Astrocyte (in vitro differentiated cells and primary cell): ENCODE measurements around the gene ZBTB17. TPM values are rescaled to one million over a fixed set of nuclear protein-coding genes. Genes with fewer than 3 reads are reported as not detected.

Source experiments
- DNase-seq: peaks from one replicate; pipeline ENCODE4 v3.0.0-alpha.2; 2010; ENCODE audit warnings: low read depth
- FAIRE-seq: peaks from 2 replicates; lab custom pipeline; 2011; peaks lifted over from hg19 to GRCh38; lab: Jason Lieb, UNC
- H2AFZ ChIP-seq: 2 replicates; pipeline ENCODE4 v1.6.0; 2012; ENCODE audit warnings: low read depth, low read length, inconsistent platforms
- H3K27ac ChIP-seq: 2 replicates; pipeline ENCODE4 v1.5.1; 2011; ENCODE audit warnings: low read depth, low read length, inconsistent platforms
- H3K27me3 ChIP-seq: 2 replicates; pipeline ENCODE4 v1.6.0; 2011; ENCODE audit warnings: low read length, inconsistent platforms; ENCODE audit not compliant: insufficient read depth
- H3K36me3 ChIP-seq: 2 replicates; pipeline ENCODE4 v1.5.1; 2011; ENCODE audit warnings: low read length, inconsistent platforms; ENCODE audit not compliant: insufficient read depth
- H3K4me1 ChIP-seq: 2 replicates; pipeline ENCODE4 v1.5.1; 2011; ENCODE audit warnings: low read length, inconsistent platforms; ENCODE audit not compliant: insufficient read depth
- H3K4me2 ChIP-seq: 2 replicates; pipeline ENCODE4 v1.6.0; 2012; ENCODE audit warnings: low read length, inconsistent platforms
- H3K4me3 ChIP-seq: 2 replicates; pipeline ENCODE4 v1.5.1; 2011; ENCODE audit warnings: low read depth, mild to moderate bottlenecking, low read length, inconsistent platforms; ENCODE audit not compliant: insufficient read depth
- H3K79me2 ChIP-seq: 2 replicates; pipeline ENCODE4 v1.6.0; 2012; ENCODE audit warnings: mild to moderate bottlenecking, low read length, inconsistent platforms; ENCODE audit not compliant: insufficient read depth
- H3K9ac ChIP-seq: 2 replicates; pipeline ENCODE4 v1.6.0; 2012; ENCODE audit warnings: mild to moderate bottlenecking, low read length, inconsistent platforms
- H3K9me3 ChIP-seq: 2 replicates; pipeline ENCODE4 v1.5.1; 2012; ENCODE audit warnings: low read depth, mild to moderate bottlenecking, low read length, inconsistent platforms; ENCODE audit not compliant: insufficient read depth
- H4K20me1 ChIP-seq: 2 replicates; pipeline ENCODE4 v1.6.0; 2012; ENCODE audit warnings: low read length, inconsistent platforms; ENCODE audit not compliant: insufficient read depth
- H3K27ac Mint-ChIP-seq: one replicate; pipeline ENCODE4 v1.8.0; 2021; ENCODE audit warnings: mild to moderate bottlenecking, mixed read lengths; ENCODE audit not compliant: unreplicated experiment
- H3K27me3 Mint-ChIP-seq: one replicate; pipeline ENCODE4 v1.8.0; 2021; ENCODE audit warnings: low read depth, mixed read lengths; ENCODE audit not compliant: unreplicated experiment
- H3K36me3 Mint-ChIP-seq: one replicate; pipeline ENCODE4 v1.8.0; 2021; ENCODE audit warnings: low read depth, mixed read lengths; ENCODE audit not compliant: unreplicated experiment
- H3K4me1 Mint-ChIP-seq: one replicate; pipeline ENCODE4 v1.8.0; 2021; ENCODE audit warnings: low read depth, mixed read lengths; ENCODE audit not compliant: unreplicated experiment
- H3K4me3 Mint-ChIP-seq: one replicate; pipeline ENCODE4 v1.8.0; 2021; ENCODE audit warnings: mild to moderate bottlenecking, moderate library complexity, mixed read lengths; ENCODE audit not compliant: unreplicated experiment
- H3K9me3 Mint-ChIP-seq: one replicate; pipeline ENCODE4 v1.8.0; 2021; ENCODE audit warnings: mild to moderate bottlenecking, mixed read lengths; ENCODE audit not compliant: unreplicated experiment
- EZH2 ChIP-seq: IDR thresholded peaks from 2 replicates; pipeline ENCODE4 v1.6.1; 2012; ENCODE audit warnings: mild to moderate bottlenecking, low read length, inconsistent platforms; ENCODE audit not compliant: insufficient read depth
- total RNA-seq: library from RNA; stranded (reverse); gene quantifications from 2 replicates; pipeline ENCODE4 v1.2.1, GENCODE V29; 2021
- TF ChIP-seq, protein P1 (sequence below): IDR thresholded peaks from 2 replicates; pipeline ENCODE4 v1.5.1; 2011; ENCODE audit warnings: low read depth, mild to moderate bottlenecking, inconsistent platforms, low read length, moderate library complexity; ENCODE audit not compliant: insufficient read depth

ZBTB17 gene
- total RNA-seq, 1 donor from 2014 or later = 28.1 TPM

DNA sequence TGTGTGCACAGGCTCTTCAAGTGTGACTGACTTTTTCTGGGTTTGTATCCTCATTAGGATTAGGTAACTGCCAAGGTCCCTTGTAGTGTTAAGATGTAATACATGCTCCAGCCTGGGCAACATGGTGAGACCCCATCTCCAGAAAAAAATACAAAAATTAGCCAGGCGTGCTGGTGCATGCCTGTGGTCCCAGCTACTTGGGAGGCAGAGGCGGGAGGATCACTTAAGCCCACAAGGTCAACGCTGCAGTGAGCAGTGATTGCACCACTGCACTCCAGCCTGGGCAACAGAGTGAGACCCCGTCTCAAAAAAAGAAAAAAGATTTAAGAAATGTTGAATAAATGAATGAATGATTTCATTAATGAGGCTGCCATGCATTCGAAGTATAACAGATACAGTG, 15.1 kb downstream of the ZBTB17 start:
- no peaks in the 10 kb centered on the region for H3K27me3 Mint-ChIP-seq
- FAIRE-seq (no peak), DNase-seq (no peak)
- H3K4me1 Mint-ChIP-seq = peaks cover 28% of the 10 kb centered on the region
- Histone ChIP-seq H3K9ac (no peak overlapping the region), H3K4me2 (no peak overlapping the region), H2AFZ (no peak overlapping the region), H4K20me1 (peaks cover 60% of the 10 kb centered on the region), H3K9me3 (no peaks in the 10 kb centered on the region), H3K79me2 (peaks cover 89% of the 10 kb centered on the region), H3K4me3 (no peak overlapping the region), H3K4me1 (peaks cover 30% of the 10 kb centered on the region), H3K36me3 (no peaks in the 10 kb centered on the region), H3K27me3 (no peaks in the 10 kb centered on the region), H3K27ac (no peak overlapping the region)
- H3K36me3 Mint-ChIP-seq = peaks cover 13% of the 10 kb centered on the region
- no peaks in the 10 kb centered on the region for H3K9me3 Mint-ChIP-seq
- no peak overlapping the region for H3K4me3 Mint-ChIP-seq
- no peak for TF ChIP-seq EZH2
- TF ChIP-seq, protein P1, sequence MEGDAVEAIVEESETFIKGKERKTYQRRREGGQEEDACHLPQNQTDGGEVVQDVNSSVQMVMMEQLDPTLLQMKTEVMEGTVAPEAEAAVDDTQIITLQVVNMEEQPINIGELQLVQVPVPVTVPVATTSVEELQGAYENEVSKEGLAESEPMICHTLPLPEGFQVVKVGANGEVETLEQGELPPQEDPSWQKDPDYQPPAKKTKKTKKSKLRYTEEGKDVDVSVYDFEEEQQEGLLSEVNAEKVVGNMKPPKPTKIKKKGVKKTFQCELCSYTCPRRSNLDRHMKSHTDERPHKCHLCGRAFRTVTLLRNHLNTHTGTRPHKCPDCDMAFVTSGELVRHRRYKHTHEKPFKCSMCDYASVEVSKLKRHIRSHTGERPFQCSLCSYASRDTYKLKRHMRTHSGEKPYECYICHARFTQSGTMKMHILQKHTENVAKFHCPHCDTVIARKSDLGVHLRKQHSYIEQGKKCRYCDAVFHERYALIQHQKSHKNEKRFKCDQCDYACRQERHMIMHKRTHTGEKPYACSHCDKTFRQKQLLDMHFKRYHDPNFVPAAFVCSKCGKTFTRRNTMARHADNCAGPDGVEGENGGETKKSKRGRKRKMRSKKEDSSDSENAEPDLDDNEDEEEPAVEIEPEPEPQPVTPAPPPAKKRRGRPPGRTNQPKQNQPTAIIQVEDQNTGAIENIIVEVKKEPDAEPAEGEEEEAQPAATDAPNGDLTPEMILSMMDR = no peak
- H3K27ac Mint-ChIP-seq = no peak overlapping the region

DNA sequence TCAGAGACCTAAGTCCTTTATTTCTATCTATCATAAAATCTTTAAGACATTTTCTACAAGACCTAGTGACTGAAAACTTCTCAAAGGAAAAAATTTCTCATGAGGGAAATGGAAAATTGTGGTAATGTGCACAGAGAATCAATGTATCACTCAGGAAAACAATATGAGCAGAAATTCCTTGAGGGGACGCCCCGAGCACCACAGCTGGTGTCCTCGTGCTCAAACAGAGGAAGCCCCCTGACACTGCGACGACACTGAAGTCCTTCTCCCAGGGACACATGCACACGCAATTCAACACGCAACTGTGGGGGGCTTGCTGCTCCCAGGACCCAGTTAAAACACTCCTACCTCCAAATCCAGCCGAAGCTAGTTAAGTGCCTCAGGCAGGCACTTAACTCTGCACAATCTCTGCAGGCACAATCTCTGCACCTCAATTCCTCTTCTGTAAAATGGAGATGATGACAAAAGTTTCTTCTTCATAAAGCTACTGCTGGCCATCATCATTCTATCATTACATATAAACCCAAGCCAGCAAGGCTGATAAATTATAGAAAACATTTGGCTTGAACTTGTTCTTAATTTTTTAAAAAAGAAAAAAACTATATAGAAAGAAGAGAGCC, 16.0 kb downstream of the ZBTB17 start:
- H2AFZ ChIP-seq = no peak overlapping the region
- Mint-ChIP-seq H3K36me3 (peaks cover 13% of the 10 kb centered on the region), H3K27ac (no peak overlapping the region), H3K27me3 (no peaks in the 10 kb centered on the region), H3K9me3 (no peaks in the 10 kb centered on the region), H3K4me3 (no peak overlapping the region), H3K4me1 (peaks cover 24% of the 10 kb centered on the region)
- no peaks in the 10 kb centered on the region for H3K9me3 ChIP-seq
- H3K4me3 ChIP-seq = no peak overlapping the region
- no peaks in the 10 kb centered on the region for H3K36me3 ChIP-seq
- H3K4me2 ChIP-seq = no peak overlapping the region
- FAIRE-seq (no peak), DNase-seq (no peak)
- no peaks in the 10 kb centered on the region for H3K27me3 ChIP-seq
- no peak overlapping the region for H3K9ac ChIP-seq
- H3K79me2 ChIP-seq = peaks cover 91% of the 10 kb centered on the region
- no peak overlapping the region for H3K27ac ChIP-seq
- H4K20me1 ChIP-seq = peaks cover 54% of the 10 kb centered on the region
- peaks cover 27% of the 10 kb centered on the region for H3K4me1 ChIP-seq
- TF ChIP-seq EZH2 = no peak

GRCh38 chr1:15959424-15959823, 16.5 kb downstream of the ZBTB17 start:
- no peaks in the 10 kb centered on the region for H3K27me3 ChIP-seq
- H4K20me1 ChIP-seq = peaks cover 54% of the 10 kb centered on the region
- H3K9me3 ChIP-seq = no peaks in the 10 kb centered on the region
- H2AFZ ChIP-seq = no peak overlapping the region
- Mint-ChIP-seq H3K4me1 (peaks cover 24% of the 10 kb centered on the region), H3K27me3 (no peaks in the 10 kb centered on the region), H3K27ac (no peak overlapping the region), H3K9me3 (no peaks in the 10 kb centered on the region), H3K4me3 (no peak overlapping the region), H3K36me3 (peaks cover 11% of the 10 kb centered on the region)
- no peak overlapping the region for H3K4me2 ChIP-seq
- DNase-seq (no peak), FAIRE-seq (no peak)
- H3K36me3 ChIP-seq = no peaks in the 10 kb centered on the region
- no peak overlapping the region for H3K27ac ChIP-seq
- TF ChIP-seq, protein P1 = no peak
- TF ChIP-seq EZH2 = no peak
- H3K4me3 ChIP-seq = no peak overlapping the region
- H3K79me2 ChIP-seq = peaks cover 94% of the 10 kb centered on the region
- H3K9ac ChIP-seq = no peak overlapping the region
- H3K4me1 ChIP-seq = peaks cover 27% of the 10 kb centered on the region
